ENCODE results near the gene TLE5.
"Not testable (repeated sequence)": the region's sequence is repeated elsewhere in the genome, so short reads cannot be mapped to it uniquely, and the experiment has no call there.

The TLE5 gene

GRCh38 chr19:3095441-3096191, 33.3 kb upstream of the TLE5 start:
- H3K4me2 ChIP-seq (ENCODE audit: low read length), result peak overlapping the region; percentile 99
- no peaks in the 10 kb centered on the region for H3K9me3 ChIP-seq (replicated peaks; ENCODE audit: low read length)
- H3K4me3 ChIP-seq (ENCODE audit: low read length), result peak overlapping the region; percentile 100
- H3K4me1 ChIP-seq (ENCODE audit: control insufficient read depth, insufficient read depth, low read length), result peaks cover 43% of the 10 kb centered on the region
- H3K36me3 ChIP-seq (ENCODE audit: insufficient read depth, low read length), result no peaks in the 10 kb centered on the region
- H3K9ac ChIP-seq (ENCODE audit: low read depth, low read length), result peak overlapping the region; percentile 99
- no peaks in the 10 kb centered on the region for H3K27me3 ChIP-seq (ENCODE audit: control insufficient read depth, insufficient read depth, low read length)

- H3K27me3 ChIP-seq (ENCODE audit: control insufficient read depth, insufficient read depth, low read length), result no peaks in the 10 kb centered on the region
- H3K9ac ChIP-seq (ENCODE audit: low read depth, low read length), result peak overlapping the region; percentile 99
- peak overlapping the region; percentile 100 for H3K4me3 ChIP-seq (ENCODE audit: low read length)
- peaks cover 39% of the 10 kb centered on the region for H3K4me1 ChIP-seq (ENCODE audit: control insufficient read depth, insufficient read depth, low read length)
- no peaks in the 10 kb centered on the region for H3K9me3 ChIP-seq (replicated peaks; ENCODE audit: low read length)
- no peaks in the 10 kb centered on the region for H3K36me3 ChIP-seq (ENCODE audit: insufficient read depth, low read length)
- peak overlapping the region; percentile 99 for H3K4me2 ChIP-seq (ENCODE audit: low read length)
Observed at GRCh38 chr19:3094601-3095440, 32.5 kb upstream of the TLE5 start.

DNA sequence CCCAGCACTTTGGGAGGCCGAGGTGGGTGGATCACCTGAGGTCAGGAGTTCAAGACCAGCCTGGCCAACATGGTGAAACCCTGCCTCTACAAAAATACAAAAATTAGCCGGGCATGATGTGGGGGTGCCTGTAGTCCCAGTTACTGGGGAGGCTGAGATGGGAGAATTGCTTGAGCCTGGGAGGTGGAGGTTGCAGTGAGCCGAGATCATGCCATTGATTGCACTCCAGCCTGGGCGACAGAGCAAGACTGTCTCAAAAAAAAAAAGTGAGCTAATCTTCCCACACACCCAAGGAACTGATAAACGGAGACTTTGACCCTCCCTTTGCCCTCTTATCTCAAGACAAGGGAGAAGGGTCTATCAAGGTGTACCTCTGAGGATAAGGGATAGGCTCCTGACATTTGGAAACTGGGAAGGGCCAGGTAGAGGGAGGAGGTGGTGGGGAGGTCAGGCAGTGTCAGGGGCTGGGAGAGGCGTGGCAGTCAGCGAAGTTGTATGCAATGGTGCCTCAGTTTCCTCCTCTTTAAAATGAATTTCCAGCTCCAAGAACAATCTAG, 27.1 kb upstream of the TLE5 start:
- not testable (repeated sequence) for H3K36me3 ChIP-seq (ENCODE audit: insufficient read depth, low read length); H3K4me2 ChIP-seq (ENCODE audit: low read length); H3K9me3 ChIP-seq (replicated peaks; ENCODE audit: low read length); H3K4me3 ChIP-seq (ENCODE audit: low read length); H3K9ac ChIP-seq (ENCODE audit: low read depth, low read length); H3K4me1 ChIP-seq (ENCODE audit: control insufficient read depth, insufficient read depth, low read length); H3K27me3 ChIP-seq (ENCODE audit: control insufficient read depth, insufficient read depth, low read length)

DNA sequence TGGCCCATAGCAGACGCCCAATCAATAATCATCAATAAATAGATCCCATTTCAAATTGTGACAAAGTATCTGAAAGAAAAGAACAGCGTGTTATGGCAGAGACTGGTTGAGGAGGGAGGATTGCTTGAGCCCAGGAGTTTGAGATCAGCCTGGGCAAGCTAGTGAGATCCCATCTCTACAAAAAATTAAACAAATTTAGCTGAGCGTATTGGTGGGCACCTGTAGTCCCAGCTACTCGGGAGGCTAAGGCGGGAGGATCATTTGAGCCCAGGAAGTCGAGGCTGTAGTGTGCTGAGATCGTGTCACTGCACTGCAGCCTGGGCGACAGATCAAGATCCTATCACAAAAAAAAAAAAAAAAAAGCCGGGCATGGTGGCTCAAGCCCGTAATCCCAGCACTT, 25.5 kb upstream of the TLE5 start:
- Histone ChIP-seq H3K9ac (ENCODE audit: low read depth, low read length) (no peak overlapping the region), H3K4me3 (ENCODE audit: low read length) (no peak overlapping the region), H3K36me3 (ENCODE audit: insufficient read depth, low read length) (no peaks in the 10 kb centered on the region), H3K4me2 (ENCODE audit: low read length) (no peak overlapping the region), H3K4me1 (ENCODE audit: control insufficient read depth, insufficient read depth, low read length) (no peaks in the 10 kb centered on the region), H3K9me3 (replicated peaks; ENCODE audit: low read length) (no peaks in the 10 kb centered on the region), H3K27me3 (ENCODE audit: control insufficient read depth, insufficient read depth, low read length) (no peaks in the 10 kb centered on the region)

DNA sequence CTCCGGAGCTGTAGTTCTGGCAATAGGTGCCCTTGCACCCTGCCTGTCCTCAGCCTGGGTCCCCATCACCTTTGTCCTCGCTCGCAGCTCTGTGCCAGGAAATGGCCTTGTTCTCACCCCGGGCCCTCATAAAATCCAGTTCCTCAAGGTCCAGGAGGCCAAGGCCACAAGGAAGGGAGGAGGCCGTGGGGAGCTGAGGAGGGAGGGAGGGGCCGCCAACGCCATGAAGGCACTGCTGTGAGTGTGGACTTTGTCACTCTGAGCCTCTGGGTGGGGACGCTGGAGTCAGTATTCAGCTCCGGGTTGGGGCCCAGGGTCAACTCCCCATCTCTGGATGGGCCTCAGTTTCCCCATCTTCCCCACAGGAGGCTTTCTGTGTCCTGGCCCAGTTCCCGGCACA, 22.6 kb upstream of the TLE5 start:
- no peak overlapping the region for H3K4me2 ChIP-seq (ENCODE audit: low read length)
- H3K4me3 ChIP-seq (ENCODE audit: low read length), result no peak overlapping the region
- no peaks in the 10 kb centered on the region for H3K9me3 ChIP-seq (replicated peaks; ENCODE audit: low read length)
- H3K27me3 ChIP-seq (ENCODE audit: control insufficient read depth, insufficient read depth, low read length), result no peaks in the 10 kb centered on the region
- no peaks in the 10 kb centered on the region for H3K4me1 ChIP-seq (ENCODE audit: control insufficient read depth, insufficient read depth, low read length)
- H3K36me3 ChIP-seq (ENCODE audit: insufficient read depth, low read length), result no peaks in the 10 kb centered on the region
- no peak overlapping the region for H3K9ac ChIP-seq (ENCODE audit: low read depth, low read length)

DNA sequence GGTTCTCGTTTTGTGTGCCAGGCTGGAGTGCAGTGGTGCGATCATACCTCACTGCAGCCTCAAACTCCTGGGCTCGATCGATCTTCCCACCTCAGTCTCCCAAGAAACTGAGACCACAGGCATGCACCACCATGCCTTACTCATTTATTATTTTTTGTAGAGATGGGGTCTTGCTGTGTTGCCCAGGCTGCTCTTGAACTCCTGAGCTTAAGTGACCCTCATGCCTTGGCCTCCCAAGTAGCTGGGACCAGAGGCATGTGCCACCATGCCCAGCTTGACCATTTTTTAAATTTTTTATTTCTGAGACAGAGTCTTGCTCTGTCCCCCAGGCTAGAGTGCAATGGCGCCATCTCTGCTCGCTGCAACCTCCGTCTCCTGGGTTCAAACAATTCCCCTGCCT, 21.7 kb upstream of the TLE5 start:
- Histone ChIP-seq H3K4me2 (ENCODE audit: low read length) (no peak overlapping the region), H3K9ac (ENCODE audit: low read depth, low read length) (no peak overlapping the region), H3K4me3 (ENCODE audit: low read length) (no peak overlapping the region), H3K27me3 (ENCODE audit: control insufficient read depth, insufficient read depth, low read length) (no peaks in the 10 kb centered on the region), H3K36me3 (ENCODE audit: insufficient read depth, low read length) (no peaks in the 10 kb centered on the region), H3K4me1 (ENCODE audit: control insufficient read depth, insufficient read depth, low read length) (no peaks in the 10 kb centered on the region), H3K9me3 (replicated peaks; ENCODE audit: low read length) (no peaks in the 10 kb centered on the region)

GRCh38 chr19:3082331-3082730, 20.0 kb upstream of the TLE5 start:
- no peak overlapping the region for H3K9ac ChIP-seq (ENCODE audit: low read depth, low read length)
- no peaks in the 10 kb centered on the region for H3K9me3 ChIP-seq (replicated peaks; ENCODE audit: low read length)
- no peak overlapping the region for H3K4me3 ChIP-seq (ENCODE audit: low read length)
- no peaks in the 10 kb centered on the region for H3K27me3 ChIP-seq (ENCODE audit: control insufficient read depth, insufficient read depth, low read length)
- H3K36me3 ChIP-seq (ENCODE audit: insufficient read depth, low read length), result no peaks in the 10 kb centered on the region
- H3K4me1 ChIP-seq (ENCODE audit: control insufficient read depth, insufficient read depth, low read length), result no peaks in the 10 kb centered on the region
- no peak overlapping the region for H3K4me2 ChIP-seq (ENCODE audit: low read length)

DNA sequence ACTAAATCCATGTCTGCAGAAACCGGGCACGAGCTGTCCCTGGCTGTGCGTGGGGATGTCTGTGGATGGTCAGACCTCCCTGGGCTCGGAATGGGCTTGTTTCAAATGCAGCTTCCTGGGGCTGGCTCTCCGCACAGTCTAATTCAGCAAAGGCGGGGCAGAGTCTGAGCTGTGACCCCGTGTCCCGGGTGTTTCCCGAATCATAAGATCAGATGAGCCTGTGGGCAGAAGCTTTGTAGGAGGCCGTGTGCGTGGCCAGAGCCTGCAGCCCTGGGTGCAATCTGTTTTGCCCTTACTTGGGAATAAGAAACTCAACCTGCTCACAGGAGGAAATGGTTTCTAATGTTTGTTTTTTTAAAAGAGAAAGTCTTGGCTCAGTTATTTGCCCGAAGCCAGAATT, 18.0 kb upstream of the TLE5 start:
- H3K4me2 ChIP-seq (ENCODE audit: low read length), result no peak overlapping the region
- H3K4me1 ChIP-seq (ENCODE audit: control insufficient read depth, insufficient read depth, low read length), result no peaks in the 10 kb centered on the region
- H3K4me3 ChIP-seq (ENCODE audit: low read length), result no peak overlapping the region
- H3K36me3 ChIP-seq (ENCODE audit: insufficient read depth, low read length), result no peaks in the 10 kb centered on the region
- H3K27me3 ChIP-seq (ENCODE audit: control insufficient read depth, insufficient read depth, low read length), result no peaks in the 10 kb centered on the region
- H3K9ac ChIP-seq (ENCODE audit: low read depth, low read length), result no peak overlapping the region
- no peaks in the 10 kb centered on the region for H3K9me3 ChIP-seq (replicated peaks; ENCODE audit: low read length)

DNA sequence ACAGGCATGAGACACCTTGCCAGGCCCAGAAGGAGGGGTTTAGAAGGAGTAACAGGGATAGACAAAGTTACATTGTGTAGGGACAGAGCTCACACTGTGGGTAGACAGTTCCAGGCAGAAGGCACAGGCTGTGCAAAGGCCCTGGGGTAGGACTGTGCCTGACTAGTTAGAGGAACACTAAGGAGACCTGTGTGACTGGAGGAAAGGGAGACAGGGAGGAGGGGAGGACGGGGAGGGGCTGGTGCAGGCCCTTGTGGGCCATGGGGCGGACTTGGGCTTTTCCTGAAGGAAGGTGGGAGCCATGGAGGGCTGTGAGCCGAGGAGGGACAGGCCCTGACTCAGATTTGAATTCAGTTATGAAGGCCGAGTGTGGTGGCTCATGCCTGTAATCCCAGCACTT, 17.3 kb upstream of the TLE5 start:
- Histone ChIP-seq H3K27me3 (ENCODE audit: control insufficient read depth, insufficient read depth, low read length) (no peaks in the 10 kb centered on the region), H3K9ac (ENCODE audit: low read depth, low read length) (no peak overlapping the region), H3K4me1 (ENCODE audit: control insufficient read depth, insufficient read depth, low read length) (no peaks in the 10 kb centered on the region), H3K9me3 (replicated peaks; ENCODE audit: low read length) (no peaks in the 10 kb centered on the region), H3K4me2 (ENCODE audit: low read length) (no peak overlapping the region), H3K4me3 (ENCODE audit: low read length) (no peak overlapping the region), H3K36me3 (ENCODE audit: insufficient read depth, low read length) (no peaks in the 10 kb centered on the region)

DNA sequence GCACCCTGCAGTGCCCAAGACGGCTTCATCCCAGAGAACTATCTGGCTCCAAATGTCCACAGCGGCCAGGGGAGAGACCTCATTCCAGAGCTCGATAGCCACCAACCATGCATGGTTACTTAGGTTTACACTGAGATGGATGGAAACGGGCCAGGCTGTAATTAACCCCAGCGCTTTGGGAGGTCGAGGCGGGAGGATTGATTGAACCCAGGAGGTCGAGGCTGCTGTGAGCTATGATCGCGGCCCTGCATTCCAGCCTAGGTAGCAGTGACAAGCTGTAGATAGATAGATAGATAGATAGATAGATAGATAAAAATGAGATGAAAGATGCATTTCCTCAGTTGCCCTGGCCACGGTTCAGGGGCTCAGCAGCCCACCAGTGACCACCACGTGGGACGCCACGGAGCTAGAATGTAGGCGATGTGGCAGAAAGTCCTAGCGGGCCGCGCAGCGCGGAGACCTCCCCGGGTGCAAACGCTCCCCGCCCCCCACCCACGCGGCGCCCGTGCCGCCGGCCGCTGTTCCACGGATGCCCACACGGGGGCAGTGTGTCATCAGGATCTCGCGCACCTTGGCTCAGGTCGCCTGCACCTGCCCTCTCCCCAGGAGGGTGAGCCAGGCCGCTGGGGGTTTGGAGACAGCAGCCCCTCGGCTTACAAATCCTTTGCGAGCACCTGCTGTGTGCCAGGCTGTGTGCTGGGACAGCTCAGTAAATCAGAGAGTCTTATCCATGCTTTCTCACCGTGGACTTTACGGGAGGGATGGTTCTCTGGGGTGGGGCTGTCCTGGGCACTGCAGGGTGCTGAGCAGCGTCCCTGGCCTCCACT, 13.5 kb upstream of the TLE5 start:
- no peaks in the 10 kb centered on the region for H3K4me1 ChIP-seq (ENCODE audit: control insufficient read depth, insufficient read depth, low read length)
- no peaks in the 10 kb centered on the region for H3K27me3 ChIP-seq (ENCODE audit: control insufficient read depth, insufficient read depth, low read length)
- no peaks in the 10 kb centered on the region for H3K9me3 ChIP-seq (replicated peaks; ENCODE audit: low read length)
- H3K4me2 ChIP-seq (ENCODE audit: low read length), result peak overlapping the region; percentile 75
- H3K4me3 ChIP-seq (ENCODE audit: low read length), result peak overlapping the region; percentile 35
- no peak overlapping the region for H3K9ac ChIP-seq (ENCODE audit: low read depth, low read length)
- H3K36me3 ChIP-seq (ENCODE audit: insufficient read depth, low read length), result no peaks in the 10 kb centered on the region

DNA sequence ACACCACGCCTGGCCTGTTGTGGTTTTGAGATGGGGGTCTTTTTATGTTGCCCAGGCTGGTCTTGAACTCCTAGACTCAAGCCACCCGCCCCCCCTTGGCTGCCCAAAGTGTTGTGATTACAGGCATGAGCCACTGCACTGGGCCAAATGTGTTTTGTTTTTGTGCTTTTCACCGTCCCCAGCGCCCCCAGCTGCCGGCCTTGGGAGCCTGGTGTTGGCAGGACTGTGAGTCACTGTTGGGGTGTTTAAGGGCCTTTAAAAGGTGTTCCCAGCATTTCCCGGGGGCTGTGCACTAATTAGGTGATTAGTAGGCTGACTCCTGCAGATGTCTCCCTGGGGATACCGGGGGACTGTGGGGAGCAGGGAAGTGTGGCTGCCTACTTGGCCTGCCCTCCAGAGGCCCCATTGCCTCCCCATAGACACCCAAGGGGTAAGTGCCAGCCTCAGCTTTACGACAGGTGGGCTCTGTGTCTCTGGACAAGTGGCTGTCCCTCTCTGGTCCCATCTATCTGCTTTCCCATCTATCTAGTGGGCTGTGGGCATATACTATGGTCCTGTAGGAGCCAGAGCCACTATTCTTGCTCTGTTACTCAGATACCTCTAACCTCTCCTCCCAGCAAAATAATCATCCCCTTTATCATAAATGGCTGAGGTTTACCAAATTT, 11.8 kb upstream of the TLE5 start:
- Histone ChIP-seq H3K36me3 (ENCODE audit: insufficient read depth, low read length) (no peaks in the 10 kb centered on the region), H3K4me3 (ENCODE audit: low read length) (no peak overlapping the region), H3K9me3 (replicated peaks; ENCODE audit: low read length) (no peaks in the 10 kb centered on the region), H3K9ac (ENCODE audit: low read depth, low read length) (no peak overlapping the region), H3K27me3 (ENCODE audit: control insufficient read depth, insufficient read depth, low read length) (no peaks in the 10 kb centered on the region), H3K4me1 (ENCODE audit: control insufficient read depth, insufficient read depth, low read length) (no peaks in the 10 kb centered on the region), H3K4me2 (ENCODE audit: low read length) (no peak overlapping the region)
